Body of pancreas (tissue), 4 donors: Measurements from ENCODE around the gene ZNF652.

ENCODE experiments used
- POLR2A ChIP-seq, 3 donors: fragments of 450-650 bp; IDR thresholded peaks; one replicate each; pipeline ENCODE4 v1.6.1; 2016; ENCODE audit warnings: antibody characterized with exemption in 3 of 3, mild to moderate bottlenecking in 2 of 3
- TF ChIP-seq, protein P1 (sequence below), 7 experiments: fragments of 450-650 bp in 4 of 7; fragments of 200-600 bp in 3 of 7; sonication (generic) in 3 of 7; IDR thresholded peaks; one replicate each; pipeline ENCODE4 v1.5.1; 2016 to 2019; ENCODE audit warnings: antibody characterized with exemption in 7 of 7

DNA sequence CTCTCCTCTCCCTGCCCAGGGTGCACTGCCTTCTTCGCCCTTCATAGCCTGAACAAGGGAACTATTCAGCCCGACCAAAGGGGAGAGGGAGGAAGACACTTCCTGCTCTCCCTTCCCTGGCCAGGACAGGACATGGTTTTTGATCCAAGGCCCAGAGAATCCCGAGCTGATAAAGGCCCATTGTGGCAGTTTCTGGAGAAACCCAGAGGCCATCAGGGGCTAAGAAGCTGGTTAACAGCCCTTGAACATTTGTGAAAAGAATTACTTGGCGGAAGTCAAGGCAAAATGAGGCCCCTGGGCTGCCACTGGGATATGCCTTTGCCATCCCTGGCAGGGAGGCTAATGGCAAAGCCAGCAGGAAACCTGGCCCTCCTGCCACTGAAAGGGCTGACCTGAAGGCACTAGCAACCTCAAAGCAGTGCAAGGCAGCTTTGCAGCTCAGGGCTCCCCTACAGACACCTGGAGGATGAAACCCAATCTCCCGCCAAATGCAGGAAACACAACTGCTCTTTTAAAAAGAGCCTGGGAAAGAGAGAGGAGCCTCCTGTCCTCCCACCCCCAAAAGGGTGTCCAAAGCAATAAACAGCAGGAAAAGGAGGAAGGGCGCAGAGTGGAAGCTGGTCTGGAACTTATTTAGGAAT is 40.0 kb upstream of the ZNF652 start:
- TF ChIP-seq, protein P1, sequence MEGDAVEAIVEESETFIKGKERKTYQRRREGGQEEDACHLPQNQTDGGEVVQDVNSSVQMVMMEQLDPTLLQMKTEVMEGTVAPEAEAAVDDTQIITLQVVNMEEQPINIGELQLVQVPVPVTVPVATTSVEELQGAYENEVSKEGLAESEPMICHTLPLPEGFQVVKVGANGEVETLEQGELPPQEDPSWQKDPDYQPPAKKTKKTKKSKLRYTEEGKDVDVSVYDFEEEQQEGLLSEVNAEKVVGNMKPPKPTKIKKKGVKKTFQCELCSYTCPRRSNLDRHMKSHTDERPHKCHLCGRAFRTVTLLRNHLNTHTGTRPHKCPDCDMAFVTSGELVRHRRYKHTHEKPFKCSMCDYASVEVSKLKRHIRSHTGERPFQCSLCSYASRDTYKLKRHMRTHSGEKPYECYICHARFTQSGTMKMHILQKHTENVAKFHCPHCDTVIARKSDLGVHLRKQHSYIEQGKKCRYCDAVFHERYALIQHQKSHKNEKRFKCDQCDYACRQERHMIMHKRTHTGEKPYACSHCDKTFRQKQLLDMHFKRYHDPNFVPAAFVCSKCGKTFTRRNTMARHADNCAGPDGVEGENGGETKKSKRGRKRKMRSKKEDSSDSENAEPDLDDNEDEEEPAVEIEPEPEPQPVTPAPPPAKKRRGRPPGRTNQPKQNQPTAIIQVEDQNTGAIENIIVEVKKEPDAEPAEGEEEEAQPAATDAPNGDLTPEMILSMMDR (IDR thresholded peaks at IDR 0.05): no peak
- no peak for TF ChIP-seq POLR2A (IDR thresholded peaks at IDR 0.05)
